H1 (cell line): Measurements from ENCODE around the gene IDH2.

ENCODE experiments used
- EP300 ChIP-seq, 2 experiments: IDR thresholded peaks; 1 replicate in 1 of 2; 2 replicates in 1 of 2; pipeline ENCODE4 v1.6.1; 2011 to 2012; ENCODE audit warnings: low read depth in 2 of 2, low read length in 2 of 2, mild to moderate bottlenecking in 2 of 2, borderline replicate concordance in 1 of 2, inconsistent platforms in 1 of 2, moderate library complexity in 1 of 2
- JUN ChIP-seq: IDR thresholded peaks from 2 replicates; pipeline ENCODE4 v1.6.1; 2011; ENCODE audit warnings: low read depth, mild to moderate bottlenecking, improper control_type of control experiment, low read length
- POLR2A ChIP-seq, 2 experiments: IDR thresholded peaks; 1 replicate in 1 of 2; 2 replicates in 1 of 2; pipeline ENCODE4 v1.6.1; 2011; ENCODE audit warnings: low read depth in 2 of 2, low read length in 2 of 2, mild to moderate bottlenecking in 2 of 2; ENCODE audit errors: control extremely low read depth in 1 of 2
- RBBP5 ChIP-seq: IDR thresholded peaks from 2 replicates; pipeline ENCODE4 v1.7.1; 2012; ENCODE audit warnings: low read depth, mild to moderate bottlenecking, inconsistent platforms, low read length, moderate library complexity, borderline replicate concordance
- TF ChIP-seq, protein P1 (sequence below), 3 experiments: IDR thresholded peaks; 1 replicate in 2 of 3; 2 replicates in 1 of 3; pipeline versions ENCODE4 v1.5.1 to v1.6.1; 2011; ENCODE audit warnings: low read length in 3 of 3, mild to moderate bottlenecking in 3 of 3, inconsistent platforms in 2 of 3, low read depth in 1 of 3, moderate library complexity in 1 of 3; ENCODE audit not compliant: insufficient read depth in 1 of 3; ENCODE audit errors: control extremely low read depth in 1 of 3

DNA sequence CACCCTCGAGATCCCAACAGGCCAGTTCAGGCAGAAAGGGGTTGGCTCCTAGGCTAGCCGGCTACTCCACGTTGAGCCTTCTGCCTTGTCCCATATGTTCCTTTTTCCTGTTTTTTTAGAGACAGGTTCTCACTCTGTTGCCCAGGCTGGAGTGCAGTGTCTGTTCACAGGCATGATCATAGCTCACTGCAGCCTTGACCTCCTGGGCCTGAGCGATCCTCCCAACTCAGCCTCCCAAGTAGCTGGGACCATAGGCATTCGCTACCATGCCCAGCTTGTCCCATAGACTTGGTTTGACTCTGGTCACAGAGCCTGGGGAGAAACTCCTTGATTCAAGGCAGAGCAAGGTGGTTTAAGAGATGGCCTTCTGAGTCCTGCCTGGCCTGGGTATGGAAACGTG, 68.8 kb downstream of the IDH2 start:
- TF ChIP-seq, protein P1, sequence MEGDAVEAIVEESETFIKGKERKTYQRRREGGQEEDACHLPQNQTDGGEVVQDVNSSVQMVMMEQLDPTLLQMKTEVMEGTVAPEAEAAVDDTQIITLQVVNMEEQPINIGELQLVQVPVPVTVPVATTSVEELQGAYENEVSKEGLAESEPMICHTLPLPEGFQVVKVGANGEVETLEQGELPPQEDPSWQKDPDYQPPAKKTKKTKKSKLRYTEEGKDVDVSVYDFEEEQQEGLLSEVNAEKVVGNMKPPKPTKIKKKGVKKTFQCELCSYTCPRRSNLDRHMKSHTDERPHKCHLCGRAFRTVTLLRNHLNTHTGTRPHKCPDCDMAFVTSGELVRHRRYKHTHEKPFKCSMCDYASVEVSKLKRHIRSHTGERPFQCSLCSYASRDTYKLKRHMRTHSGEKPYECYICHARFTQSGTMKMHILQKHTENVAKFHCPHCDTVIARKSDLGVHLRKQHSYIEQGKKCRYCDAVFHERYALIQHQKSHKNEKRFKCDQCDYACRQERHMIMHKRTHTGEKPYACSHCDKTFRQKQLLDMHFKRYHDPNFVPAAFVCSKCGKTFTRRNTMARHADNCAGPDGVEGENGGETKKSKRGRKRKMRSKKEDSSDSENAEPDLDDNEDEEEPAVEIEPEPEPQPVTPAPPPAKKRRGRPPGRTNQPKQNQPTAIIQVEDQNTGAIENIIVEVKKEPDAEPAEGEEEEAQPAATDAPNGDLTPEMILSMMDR (IDR thresholded peaks at IDR 0.05; ENCODE audit: control extremely low read depth in 1 of 3, insufficient read depth in 1 of 3, low read depth in 1 of 3, low read length in 3 of 3) = no peak
- TF ChIP-seq EP300 (IDR thresholded peaks at IDR 0.05; ENCODE audit: borderline replicate concordance in 1 of 2, low read depth in 2 of 2, low read length in 2 of 2) (no peak), POLR2A (IDR thresholded peaks at IDR 0.05; ENCODE audit: control extremely low read depth in 1 of 2, low read depth in 2 of 2, low read length in 2 of 2) (no peak), RBBP5 (no peak), JUN (no peak)
